Measurements from ENCODE around the gene TRIO.

The TRIO gene

GRCh38 chr5:14171621-14172020 lies 28.5 kb downstream of the TRIO start:
- Histone ChIP-seq H3K4me3 (ENCODE audit: low read depth in 1 of 2, low read length in 1 of 2) (no peak overlapping the region), H3K27ac (no peak overlapping the region), H3K36me3 (no peaks in the 10 kb centered on the region), H3K9me3 (no peaks in the 10 kb centered on the region), H3K4me1 (ENCODE audit: control insufficient read depth in 1 of 2, insufficient read depth in 1 of 2, low read depth in 1 of 2, low read length in 1 of 2) (peaks cover 25 to 48% of the 10 kb centered on the region in 2 experiments), H3K27me3 (no peaks in the 10 kb centered on the region)
- TF ChIP-seq CTCF (IDR thresholded peaks at IDR 0.05) = no peak

- no peak overlapping the region for H3K4me3 ChIP-seq (ENCODE audit: low read depth in 1 of 2, low read length in 1 of 2)
- no peak for TF ChIP-seq CTCF (IDR thresholded peaks at IDR 0.05)
- H3K27ac ChIP-seq = no peak overlapping the region
- no peaks in the 10 kb centered on the region for H3K27me3 ChIP-seq
- peaks cover 25 to 48% of the 10 kb centered on the region in 2 experiments for H3K4me1 ChIP-seq (ENCODE audit: control insufficient read depth in 1 of 2, insufficient read depth in 1 of 2, low read depth in 1 of 2, low read length in 1 of 2)
- no peaks in the 10 kb centered on the region for H3K9me3 ChIP-seq
- no peaks in the 10 kb centered on the region for H3K36me3 ChIP-seq
Observed at GRCh38 chr5:14172149-14172795, 29.1 kb downstream of the TRIO start.

- peaks cover 25 to 44% of the 10 kb centered on the region in 2 experiments for H3K4me1 ChIP-seq (ENCODE audit: control insufficient read depth in 1 of 2, insufficient read depth in 1 of 2, low read depth in 1 of 2, low read length in 1 of 2)
- no peak overlapping the region for H3K27ac ChIP-seq
- no peaks in the 10 kb centered on the region for H3K9me3 ChIP-seq
- peak overlapping the region in 1 of 2 experiments; percentile 22 for H3K4me3 ChIP-seq (ENCODE audit: low read depth in 1 of 2, low read length in 1 of 2)
- no peak for TF ChIP-seq CTCF (IDR thresholded peaks at IDR 0.05)
- H3K36me3 ChIP-seq = no peaks in the 10 kb centered on the region
- H3K27me3 ChIP-seq = no peaks in the 10 kb centered on the region
Observed at GRCh38 chr5:14173377-14174229, 30.5 kb downstream of the TRIO start.

GRCh38 chr5:14174230-14174636 lies 31.1 kb downstream of the TRIO start:
- TF ChIP-seq CTCF (IDR thresholded peaks at IDR 0.05) = no peak
- Histone ChIP-seq H3K36me3 (no peaks in the 10 kb centered on the region), H3K4me1 (ENCODE audit: control insufficient read depth in 1 of 2, insufficient read depth in 1 of 2, low read depth in 1 of 2, low read length in 1 of 2) (peaks cover 25 to 41% of the 10 kb centered on the region in 2 experiments), H3K9me3 (no peaks in the 10 kb centered on the region), H3K27ac (no peak overlapping the region), H3K4me3 (ENCODE audit: low read depth in 1 of 2, low read length in 1 of 2) (peak overlapping the region in 1 of 2 experiments; percentile 22), H3K27me3 (no peaks in the 10 kb centered on the region)

GRCh38 chr5:14175381-14175780 lies 32.2 kb downstream of the TRIO start:
- no peak for TF ChIP-seq CTCF (IDR thresholded peaks at IDR 0.05)
- no peaks in the 10 kb centered on the region for H3K9me3 ChIP-seq
- peaks cover 25 to 41% of the 10 kb centered on the region in 2 experiments for H3K4me1 ChIP-seq (ENCODE audit: control insufficient read depth in 1 of 2, insufficient read depth in 1 of 2, low read depth in 1 of 2, low read length in 1 of 2)
- no peak overlapping the region for H3K4me3 ChIP-seq (ENCODE audit: low read depth in 1 of 2, low read length in 1 of 2)
- no peak overlapping the region for H3K27ac ChIP-seq
- H3K27me3 ChIP-seq = no peaks in the 10 kb centered on the region
- H3K36me3 ChIP-seq = no peaks in the 10 kb centered on the region

Data from neutrophil (primary cell).